Activated gamma-delta T cell (primary cell): ENCODE measurements around the gene SUPT5H.

Experiments
- DNase-seq: peaks from one replicate; lab custom pipeline; 2025; lab: John Stamatoyannopoulos, UW

SUPT5H gene

GRCh38 chr19:39520541-39521484, 75.4 kb downstream of the SUPT5H start:
- DNase-seq, result no peak

- no peak for DNase-seq
Observed at GRCh38 chr19:39524495-39524894, 79.1 kb downstream of the SUPT5H start.

- no peak for DNase-seq
Observed at GRCh38 chr19:39525205-39525604, 79.8 kb downstream of the SUPT5H start.
